GM18520 (cell line): ENCODE results near the gene ECHDC3.
"Not testable (repeated sequence)": the region's sequence is repeated elsewhere in the genome, so short reads cannot be mapped to it uniquely, and the experiment has no call there.

ENCODE experiments used
- ATAC-seq: cut with Tn5 transposase; IDR thresholded peaks from one replicate; pipeline ENCODE4 v1.9.1; 2021; ENCODE audit not compliant: unreplicated experiment

ECHDC3 gene, protein sequence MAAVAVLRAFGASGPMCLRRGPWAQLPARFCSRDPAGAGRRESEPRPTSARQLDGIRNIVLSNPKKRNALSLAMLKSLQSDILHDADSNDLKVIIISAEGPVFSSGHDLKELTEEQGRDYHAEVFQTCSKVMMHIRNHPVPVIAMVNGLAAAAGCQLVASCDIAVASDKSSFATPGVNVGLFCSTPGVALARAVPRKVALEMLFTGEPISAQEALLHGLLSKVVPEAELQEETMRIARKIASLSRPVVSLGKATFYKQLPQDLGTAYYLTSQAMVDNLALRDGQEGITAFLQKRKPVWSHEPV

DNA sequence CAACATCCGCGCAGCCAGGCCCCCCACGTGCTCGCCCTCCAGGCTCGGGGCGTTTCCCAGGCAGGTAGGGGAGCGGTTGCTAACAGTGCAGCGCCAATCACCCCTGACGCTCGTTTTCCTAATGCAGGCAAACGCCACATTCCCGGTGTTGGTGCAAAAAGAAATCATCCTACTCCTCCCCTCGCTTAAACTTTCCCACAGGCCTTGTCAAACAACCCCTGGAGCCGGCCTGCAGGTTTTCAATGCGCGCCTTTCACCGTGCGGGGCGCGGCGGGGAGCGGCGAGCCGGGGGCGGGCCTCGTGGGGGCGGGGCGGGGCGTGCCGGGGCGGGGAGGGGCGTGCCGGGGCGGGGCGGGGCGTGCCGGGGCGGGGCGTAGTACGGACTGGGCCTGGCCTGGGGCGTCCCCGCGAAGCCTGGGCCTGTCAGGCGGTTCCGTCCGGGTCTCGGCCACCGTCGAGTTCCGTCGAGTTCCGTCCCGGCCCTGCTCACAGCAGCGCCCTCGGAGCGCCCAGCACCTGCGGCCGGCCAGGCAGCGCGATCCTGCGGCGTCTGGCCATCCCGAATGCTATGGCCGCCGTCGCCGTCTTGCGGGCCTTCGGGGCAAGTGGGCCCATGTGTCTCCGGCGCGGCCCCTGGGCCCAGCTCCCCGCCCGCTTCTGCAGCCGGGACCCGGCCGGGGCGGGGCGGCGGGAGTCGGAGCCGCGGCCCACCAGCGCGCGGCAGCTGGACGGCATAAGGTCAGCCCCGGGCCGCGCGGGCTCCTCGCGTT is at the start of gene ECHDC3:
Gene ECHDC3, plus strand, starts transcription at position 374 of the 770 bp plus-strand sequence. Its CDS starts 195 bp downstream, at position 569.
- ATAC-seq: peak; percentile 54

DNA sequence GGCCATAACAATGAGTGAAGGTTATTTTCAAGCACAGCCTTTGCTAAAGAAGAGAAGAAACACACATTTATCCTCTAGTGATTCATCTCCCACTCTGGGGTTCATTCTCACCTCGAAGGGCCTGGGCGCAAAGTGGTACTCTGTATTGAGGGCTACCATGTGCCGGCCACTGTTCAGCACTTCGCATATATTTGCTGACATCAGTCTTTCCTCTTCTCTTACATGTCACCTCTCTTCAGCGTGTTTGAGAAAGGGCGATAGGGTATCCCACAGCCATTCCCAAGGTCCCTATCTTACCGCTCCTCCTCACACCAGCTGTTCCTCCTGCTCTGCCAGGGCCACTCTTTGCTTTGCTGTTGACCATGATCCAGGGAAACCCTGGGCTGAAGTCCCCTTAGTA is 48.8 kb upstream of the ECHDC3 start:
- ATAC-seq: no peak

DNA sequence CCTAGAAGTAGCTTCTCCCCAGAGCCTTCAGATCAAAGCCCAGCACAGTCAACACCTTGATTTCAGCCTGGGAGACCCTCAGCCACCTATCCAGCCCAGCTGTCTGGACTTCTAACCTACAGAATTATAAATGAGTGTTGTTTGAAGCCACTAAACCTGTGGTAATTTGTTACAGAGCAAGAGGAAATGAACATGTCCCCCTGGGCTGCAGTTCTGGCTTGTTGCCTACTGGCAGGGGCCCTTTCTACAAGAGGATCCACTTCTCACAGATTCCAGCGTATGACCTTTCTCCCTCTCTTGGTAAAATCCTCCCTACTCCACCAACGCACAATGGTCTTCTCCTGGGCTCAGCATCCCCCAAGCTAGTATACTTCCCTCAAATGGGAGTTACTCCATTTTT is 46.4 kb upstream of the ECHDC3 start:
- ATAC-seq: no peak

DNA sequence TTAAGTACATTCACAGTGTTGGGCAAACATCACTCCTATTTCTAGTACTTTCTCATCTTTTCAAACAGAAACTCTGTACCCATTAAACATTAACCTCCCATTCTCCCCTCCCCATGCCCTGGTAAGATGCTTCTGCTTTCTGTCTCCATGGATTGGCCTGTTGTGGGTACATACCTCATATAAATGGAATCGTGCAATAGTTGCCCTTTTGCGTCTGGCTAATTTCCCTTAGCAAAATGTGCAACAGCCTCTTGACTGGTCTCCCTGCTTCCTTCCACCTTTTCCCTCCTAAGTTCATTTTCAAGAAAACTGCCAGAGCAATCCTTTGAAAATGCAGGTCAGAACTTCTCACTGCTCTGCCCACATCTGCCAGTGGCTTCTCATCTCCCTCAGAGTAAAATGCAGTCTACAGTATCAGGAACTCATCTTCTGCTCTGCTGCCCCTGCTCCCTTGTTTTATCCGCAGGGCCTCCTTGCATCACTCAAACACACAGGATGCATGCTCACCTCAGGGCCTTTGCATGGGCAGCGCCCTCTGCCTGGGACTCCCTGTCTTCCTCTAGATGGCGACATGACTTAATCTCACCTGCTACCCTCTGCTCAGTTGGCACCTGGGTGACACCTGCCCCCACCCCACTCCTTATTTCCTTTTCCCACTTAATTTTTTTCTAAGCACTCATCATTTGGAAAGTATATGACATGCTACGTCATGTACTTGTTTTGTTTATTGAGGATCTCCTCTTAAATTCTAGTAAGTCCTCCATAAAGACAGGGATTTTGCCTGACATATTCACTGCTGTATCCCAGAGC is 44.3 kb upstream of the ECHDC3 start:
- ATAC-seq: no peak

DNA sequence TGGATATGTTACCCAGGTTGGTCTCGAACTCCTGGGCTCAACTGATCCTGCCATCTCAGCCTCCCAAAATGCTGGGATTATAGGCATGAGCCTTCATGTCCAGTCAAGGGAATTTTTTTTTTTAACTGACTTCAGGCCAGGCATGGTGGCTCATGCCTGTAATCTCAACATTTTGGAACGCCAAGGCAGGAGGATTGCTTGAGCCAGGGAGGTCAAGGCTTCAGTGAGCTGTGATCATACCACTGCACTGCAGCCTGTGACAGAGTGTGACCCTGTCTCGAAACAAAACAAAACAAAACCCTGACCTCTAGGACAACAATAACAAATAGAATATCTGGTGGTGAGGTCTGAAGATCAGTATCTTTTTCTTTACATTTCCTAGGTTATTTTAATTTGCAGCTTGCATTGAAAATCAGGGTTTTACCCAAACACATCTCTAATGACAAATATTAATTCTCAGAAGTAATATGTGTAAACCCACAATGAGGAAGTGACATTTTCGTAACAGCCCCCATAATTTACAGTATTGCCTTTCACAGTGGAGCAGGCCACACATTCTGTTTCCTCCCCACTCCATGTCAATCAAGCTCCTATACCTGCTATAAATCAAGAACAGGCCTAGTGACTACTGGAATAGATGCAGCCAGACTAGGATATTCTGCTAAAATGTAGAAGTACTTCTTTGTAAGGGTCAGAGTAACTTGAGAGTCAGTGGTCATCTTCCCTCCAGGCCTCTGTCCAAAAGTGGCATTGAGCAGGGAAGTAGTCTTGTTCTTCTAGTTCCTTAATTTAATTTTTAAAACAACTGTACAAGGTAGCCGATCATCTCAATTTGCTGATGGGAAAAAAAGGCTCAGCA is 43.3 kb upstream of the ECHDC3 start:
- ATAC-seq: peak; percentile 83

DNA sequence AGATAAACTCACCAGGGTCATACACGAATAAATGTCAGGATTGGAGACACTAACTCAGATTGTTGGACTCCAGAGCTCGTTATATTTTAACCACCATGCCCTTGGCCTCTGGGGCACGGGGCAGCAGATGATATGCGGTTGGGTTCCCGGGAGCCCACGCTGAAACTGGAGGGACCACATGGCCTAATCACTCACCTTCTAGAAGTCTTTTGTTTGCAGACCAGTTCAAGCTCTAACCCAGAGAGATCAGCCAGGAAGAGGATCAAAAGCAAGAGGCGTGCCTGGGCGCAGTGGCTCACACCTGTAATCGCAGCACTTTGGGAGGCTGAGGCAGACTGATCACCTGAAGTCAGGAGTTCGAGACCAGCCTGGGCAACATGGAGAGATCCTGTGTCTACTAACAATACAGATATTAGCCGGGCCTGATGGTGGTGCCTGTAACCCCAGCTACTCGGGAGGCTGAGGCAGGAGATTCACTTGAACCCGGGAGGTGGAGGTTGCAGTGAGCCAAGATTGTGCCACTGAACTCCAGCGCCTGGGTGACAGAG is 42.6 kb upstream of the ECHDC3 start:
- ATAC-seq: no peak

DNA sequence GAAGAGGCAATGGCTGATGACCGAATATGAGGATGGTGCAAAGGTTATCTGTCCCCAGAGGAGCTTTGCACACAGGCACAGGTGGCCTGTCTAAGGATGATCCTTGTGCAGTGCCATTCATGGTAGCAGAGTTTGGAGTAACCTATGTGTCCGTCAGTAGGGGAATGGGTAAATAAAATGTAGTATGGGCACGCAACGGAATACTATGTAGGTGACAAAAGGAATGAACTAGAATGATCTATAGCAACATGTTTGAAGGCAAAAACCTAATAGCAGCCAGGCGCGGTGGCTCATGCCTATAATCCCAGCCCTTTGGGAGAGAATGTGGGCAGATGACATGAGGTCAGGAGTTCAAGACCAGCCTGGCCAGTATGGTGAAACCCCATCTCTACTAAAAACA is 41.6 kb upstream of the ECHDC3 start:
- no peak for ATAC-seq

DNA sequence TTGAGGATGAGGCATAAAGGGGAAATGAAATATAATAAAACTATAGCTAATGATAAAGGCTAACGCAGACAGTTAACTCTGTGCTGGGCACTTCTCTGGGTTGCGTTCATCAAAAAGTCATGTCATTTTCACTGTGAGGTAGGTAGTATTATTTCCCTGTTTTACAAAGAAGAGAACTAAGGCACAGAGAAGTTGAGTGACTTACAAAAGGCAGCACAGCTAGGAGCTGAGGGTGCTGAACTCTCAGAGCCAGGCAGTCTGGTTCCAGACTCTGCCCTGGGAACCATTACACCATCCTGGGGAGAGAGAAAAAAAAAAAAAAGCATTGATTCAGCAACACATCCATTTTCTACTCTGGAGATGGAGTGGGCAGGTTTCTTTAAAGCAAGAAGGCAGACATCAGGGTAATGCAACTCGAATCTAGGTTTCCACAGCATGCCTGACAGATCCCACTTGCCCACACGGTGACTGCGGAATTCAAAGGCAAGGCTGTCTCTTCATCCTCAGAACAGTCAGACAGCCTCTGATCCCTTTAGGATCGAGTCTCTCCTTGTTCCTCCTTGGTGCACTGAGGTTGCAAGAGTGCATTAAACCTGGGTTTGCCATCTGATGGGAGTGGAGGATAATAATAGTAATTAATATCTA is 40.6 kb upstream of the ECHDC3 start:
- ATAC-seq: no peak

DNA sequence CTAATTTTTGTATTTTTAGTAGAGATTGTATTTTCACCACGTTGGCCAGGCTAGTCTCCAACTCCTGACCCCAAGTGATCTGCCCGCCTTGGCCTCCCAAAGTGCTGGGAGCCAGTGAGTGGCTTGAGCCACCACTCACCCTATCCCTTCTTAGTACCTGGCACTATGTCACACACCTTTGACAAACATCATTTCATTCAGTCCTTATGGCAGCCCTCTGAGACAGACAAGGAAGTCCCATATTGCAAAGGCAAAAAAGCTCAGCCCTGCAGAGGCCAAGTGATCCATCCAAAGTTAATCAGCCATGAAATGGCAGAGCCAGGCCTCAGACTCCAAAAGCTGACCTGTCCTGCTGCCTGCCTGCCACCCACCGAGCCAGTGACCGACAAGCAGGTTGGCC is 39.9 kb upstream of the ECHDC3 start:
- no peak for ATAC-seq

DNA sequence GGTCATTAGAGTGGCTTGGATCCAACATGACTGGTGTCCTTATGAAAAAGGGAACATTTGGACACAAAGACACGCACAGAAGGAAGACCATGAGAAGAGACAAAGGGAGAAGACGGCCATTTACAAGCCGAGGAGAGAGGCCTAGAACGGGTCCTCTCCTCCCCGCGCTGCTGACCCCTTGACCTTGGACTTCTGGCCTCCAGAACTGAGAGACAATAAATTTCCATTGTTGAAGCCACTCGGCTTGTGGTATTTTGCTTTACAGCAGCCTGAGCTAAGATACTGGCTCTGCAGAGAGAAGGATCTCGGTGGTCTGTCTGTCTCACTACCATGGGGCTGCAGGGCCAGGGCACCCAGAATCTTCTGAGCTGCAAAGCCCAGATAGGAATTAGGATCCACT is 38.1 kb upstream of the ECHDC3 start:
- no peak for ATAC-seq

DNA sequence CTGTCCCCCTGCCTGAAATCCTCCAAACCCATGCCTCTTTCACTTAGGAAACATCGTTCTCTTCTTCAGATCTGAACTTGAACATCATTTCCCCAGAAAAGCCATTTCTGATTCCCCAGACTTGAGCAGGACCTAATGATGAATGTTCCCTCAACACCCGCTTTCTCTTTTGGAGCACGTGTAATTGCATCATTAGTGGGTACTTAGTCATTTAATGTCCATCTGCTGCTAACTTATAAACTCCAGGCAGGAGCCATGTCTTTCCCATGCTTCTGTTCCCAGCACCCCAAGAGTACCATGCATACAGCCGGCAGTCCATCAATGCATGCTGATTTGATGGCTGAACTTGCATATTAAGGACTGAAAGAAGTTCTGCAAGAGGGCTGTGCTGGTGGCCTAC is 36.5 kb upstream of the ECHDC3 start:
- no peak for ATAC-seq

DNA sequence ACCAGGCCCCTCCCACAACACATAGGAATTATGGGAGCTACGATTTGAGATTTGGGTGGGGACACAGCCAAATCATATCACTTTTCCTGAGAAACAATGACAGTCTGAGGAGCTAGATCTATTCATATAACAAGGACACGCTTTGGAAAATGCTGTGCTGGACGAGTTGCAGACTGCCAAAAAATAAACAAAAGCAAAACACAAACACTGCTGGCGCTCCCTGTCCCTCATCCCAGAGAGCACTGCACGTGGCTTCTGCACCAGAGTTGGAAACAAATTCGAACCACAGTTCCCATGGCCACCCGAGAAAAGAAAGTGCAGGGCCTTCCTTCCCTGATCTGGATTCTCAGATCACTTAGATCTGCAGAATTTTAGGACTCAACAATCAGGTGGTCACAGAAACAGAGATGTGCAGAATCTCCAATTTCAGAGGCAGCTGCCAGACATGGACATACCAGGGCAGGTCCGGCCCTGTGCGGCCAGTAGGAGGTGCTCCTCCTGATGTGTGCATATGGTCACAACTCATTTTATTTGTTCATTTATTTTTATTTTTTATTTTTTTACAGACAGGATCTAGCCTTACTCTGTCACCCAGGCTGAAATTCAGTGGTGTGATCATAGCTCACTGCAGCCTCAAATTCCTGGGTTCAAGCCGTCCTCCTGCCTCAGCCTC is 35.2 kb upstream of the ECHDC3 start:
- no peak for ATAC-seq

DNA sequence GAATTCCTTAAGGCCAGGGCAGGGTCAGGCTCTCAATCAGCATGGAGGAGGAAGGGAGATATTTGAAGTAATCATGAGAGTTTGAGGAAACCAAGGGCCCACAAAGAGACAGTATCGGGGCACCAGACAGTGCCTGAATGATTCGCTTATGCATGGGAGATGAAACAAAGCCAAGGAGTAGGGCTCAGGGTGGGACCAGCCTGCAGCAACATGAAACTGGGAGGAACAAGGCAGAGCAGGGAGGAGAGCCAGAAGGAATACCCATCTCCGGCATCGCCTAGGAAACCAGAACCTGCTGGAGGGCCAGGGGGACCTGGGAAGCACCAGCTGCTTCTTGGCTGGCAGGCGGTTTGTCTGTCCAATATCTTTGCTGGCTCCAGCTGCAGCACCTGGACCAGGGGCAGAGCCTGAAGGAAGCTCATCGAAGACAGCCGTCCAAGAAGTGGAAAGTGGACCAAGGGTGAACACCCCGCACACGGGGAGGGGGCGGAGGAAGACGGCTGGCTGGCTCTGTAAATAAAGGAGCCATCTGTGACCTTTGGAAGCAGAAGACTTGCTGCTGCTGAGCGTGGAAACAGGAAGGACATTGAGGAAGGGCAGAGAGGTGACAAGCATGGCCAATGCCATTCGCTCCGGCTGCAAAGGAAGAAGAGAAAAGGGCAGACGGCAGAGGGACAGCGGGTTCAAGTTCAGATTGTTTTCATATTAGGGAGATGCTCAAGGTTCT is 34.4 kb upstream of the ECHDC3 start:
- ATAC-seq: no peak

DNA sequence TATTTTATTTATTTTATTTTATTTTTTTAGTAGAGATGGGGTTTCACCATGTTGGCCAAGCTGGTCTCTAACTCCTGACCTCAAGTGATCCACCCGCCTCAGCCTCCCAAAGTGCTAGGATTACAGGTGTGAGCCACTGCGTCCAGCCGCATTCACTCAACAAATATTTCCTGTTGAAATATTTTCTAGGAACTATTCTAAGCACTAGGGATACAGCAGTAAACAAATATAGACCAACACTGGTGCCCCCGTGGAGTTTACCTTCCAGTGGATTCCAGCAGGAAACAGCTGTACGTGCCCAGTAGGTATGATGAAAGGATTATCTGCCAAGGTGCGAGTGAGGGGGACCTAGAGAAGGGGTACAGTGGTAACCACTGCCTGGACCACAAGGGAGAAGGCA is 33.4 kb upstream of the ECHDC3 start:
- ATAC-seq: not testable (repeated sequence)

DNA sequence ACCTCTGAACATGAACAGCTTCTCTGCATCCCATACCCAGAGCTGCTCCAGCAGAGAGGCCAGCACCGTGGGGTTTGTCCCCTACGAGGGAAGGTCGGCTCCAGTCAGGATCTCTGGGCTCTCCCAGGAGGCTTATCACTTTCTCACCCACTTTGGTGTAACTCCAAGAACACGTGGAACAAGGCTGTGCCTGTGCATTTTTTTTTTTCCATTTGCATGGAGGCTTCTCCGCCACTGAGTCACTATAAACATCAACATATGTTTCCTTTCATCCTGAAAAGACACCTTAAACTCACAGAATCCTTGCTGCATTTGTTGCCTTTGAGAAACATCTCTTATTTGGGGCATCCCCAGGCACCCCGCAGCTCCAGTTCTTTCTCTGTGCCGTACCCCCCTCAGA is 29.4 kb upstream of the ECHDC3 start:
- ATAC-seq: no peak

DNA sequence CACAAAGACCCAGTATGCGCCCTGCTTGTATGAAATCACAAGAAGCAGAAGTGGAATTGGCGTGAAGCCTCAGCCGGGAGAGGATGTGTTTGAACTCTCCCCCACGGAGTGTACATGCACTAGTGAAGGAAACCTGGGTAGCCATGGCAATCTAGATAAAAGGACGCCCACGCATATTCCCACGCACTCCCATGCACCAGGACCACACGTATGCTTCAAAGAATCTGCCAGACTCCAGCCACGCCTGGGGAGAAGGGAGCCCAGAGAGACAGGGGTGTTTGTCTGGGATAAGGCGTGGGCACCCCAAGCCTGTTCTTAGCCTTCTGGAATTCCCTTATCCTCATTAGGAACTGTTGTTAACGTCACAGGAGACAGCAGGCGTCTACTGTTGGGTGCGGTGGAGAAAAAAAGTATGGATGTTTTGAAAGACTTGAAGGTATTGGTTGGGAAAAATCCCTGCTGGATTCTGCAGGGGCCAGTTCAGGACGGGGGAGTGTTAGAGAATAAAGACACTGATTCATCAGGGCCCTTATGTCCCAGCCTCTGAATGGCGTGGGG is 28.9 kb upstream of the ECHDC3 start:
- no peak for ATAC-seq

DNA sequence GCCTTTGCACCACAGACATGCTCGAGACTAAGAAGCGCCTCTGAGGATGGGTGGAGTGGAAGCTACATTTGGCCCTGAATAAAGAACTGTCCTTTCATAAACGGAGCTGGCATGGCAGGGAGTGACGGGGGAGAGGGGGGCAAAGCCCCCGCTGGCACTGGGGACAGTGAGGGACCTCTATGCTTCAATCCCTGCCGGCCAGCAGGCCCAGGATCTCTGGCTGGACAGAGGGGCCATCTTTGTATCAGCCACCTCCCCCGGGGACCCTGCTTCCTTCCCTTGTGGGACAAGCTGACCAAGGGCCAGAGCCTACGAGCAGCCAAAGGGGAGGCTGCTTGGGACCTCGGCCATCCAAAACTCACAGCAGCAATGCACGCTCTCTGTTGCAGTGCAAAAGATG is 28.2 kb upstream of the ECHDC3 start:
- ATAC-seq: no peak

DNA sequence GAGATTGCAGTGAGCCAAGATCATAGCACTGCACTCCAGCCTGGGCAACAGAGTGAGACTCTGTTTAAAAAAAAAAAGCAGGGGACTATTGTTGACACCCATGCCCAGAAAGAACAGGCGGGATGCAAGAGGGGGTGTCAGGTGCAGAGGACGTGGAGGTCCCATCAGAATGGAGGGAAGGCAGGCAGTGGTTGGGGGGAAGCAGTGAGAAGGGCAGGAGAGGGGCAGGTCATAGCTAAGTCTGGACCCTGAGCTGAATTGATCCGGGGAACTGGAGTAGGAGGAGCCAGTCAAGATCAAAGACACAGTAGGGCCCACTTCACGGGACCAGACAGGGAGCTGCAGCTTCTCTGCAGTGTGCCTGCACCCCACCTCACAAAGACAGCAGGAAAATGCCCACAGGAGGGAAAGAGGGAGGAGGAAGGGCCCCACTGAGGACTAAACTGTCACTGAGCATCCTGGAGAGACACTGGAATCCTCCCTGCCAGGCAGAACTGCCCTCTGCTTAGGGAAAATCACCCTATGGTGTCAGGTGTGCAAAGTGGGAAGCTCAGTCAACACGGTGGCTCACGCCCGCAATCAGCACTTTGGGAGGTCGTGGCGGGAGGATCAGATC is 27.3 kb upstream of the ECHDC3 start:
- ATAC-seq: no peak
